Omental fat pad (tissue), 4 donors: ENCODE data around the gene TNFRSF9. TPM values are rescaled to one million over a fixed set of nuclear protein-coding genes. Genes with fewer than 3 reads are reported as not detected.

ENCODE experiments used
- ATAC-seq: fragments of 150-250 bp; one replicate; pipeline ENCODE4 v1.9.1; 2016; ENCODE audit warnings: mild to moderate bottlenecking, moderate library complexity; ENCODE audit not compliant: low FRiP score
- DNase-seq: peaks from one replicate; pipeline ENCODE4 v3.0.0-alpha.2; 2019; ENCODE audit warnings: low spot score
- CTCF ChIP-seq, 3 donors: fragments of 450-650 bp; IDR thresholded peaks; one replicate each; pipeline ENCODE4 v1.5.1; 2016 to 2017; ENCODE audit warnings: antibody characterized with exemption in 3 of 3, mild to moderate bottlenecking in 3 of 3, moderate library complexity in 2 of 3
- total RNA-seq, 4 donors: library from RNA; depleted of rRNA; stranded (reverse); fragments of >200 nt; gene quantifications; one replicate each; pipeline ENCODE4 v1.1.0, GENCODE V29; 2016

Gene TNFRSF9
- total RNA-seq, 4 donors from 2014 or later: 0.44 to 1.1 (median 0.63) TPM

GRCh38 chr1:7899741-7900140 lies 40.9 kb downstream of the TNFRSF9 start:
- ATAC-seq (no peak), DNase-seq (no peak)
- TF ChIP-seq CTCF (IDR thresholded peaks at IDR 0.05): no peak

- DNase-seq (no peak), ATAC-seq (no peak)
- no peak for TF ChIP-seq CTCF (IDR thresholded peaks at IDR 0.05)
Observed at GRCh38 chr1:7898962-7899361, 41.7 kb downstream of the TNFRSF9 start.

GRCh38 chr1:7896994-7897393 lies 43.6 kb downstream of the TNFRSF9 start:
- ATAC-seq (no peak), DNase-seq (no peak)
- no peak for TF ChIP-seq CTCF (IDR thresholded peaks at IDR 0.05)

GRCh38 chr1:7893529-7894180 lies 47.0 kb downstream of the TNFRSF9 start:
- no peak for DNase-seq
- no peak for TF ChIP-seq CTCF (IDR thresholded peaks at IDR 0.05)

GRCh38 chr1:7891804-7892203 lies 48.8 kb downstream of the TNFRSF9 start:
- no peak for TF ChIP-seq CTCF (IDR thresholded peaks at IDR 0.05)
- no peak for ATAC-seq
- DNase-seq: no peak

More at GRCh38 chr1:7893529-7894180, 47.0 kb downstream of the TNFRSF9 start:
- peak; percentile 94 for ATAC-seq

- no peak for ATAC-seq
- TF ChIP-seq CTCF (IDR thresholded peaks at IDR 0.05): no peak
- no peak for DNase-seq
Observed at GRCh38 chr1:7890853-7891252, 49.8 kb downstream of the TNFRSF9 start.
